ENCODE data around the gene LINC00632.

LINC00632 gene

DNA sequence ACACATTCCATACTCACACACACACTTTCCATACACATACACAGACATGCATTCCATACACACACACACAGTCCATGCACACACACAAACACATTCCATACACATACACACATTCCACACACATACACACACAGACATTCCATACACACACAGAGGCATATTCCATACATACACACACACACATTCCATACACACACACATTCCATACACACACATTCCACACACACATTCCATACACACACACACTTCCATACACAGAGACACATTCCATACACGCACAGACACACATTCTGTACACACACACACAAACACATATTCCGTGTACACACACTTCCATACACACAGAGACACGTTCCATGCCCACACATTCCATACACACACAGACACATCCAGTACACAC lies 14.8 kb downstream of the LINC00632 start:
- Mint-ChIP-seq H3K27me3 (ENCODE audit: low read depth) (no peaks in the 10 kb centered on the region), H3K36me3 (ENCODE audit: low read depth) (no peaks in the 10 kb centered on the region), H3K4me3 (no peak overlapping the region), H3K27ac (no peak overlapping the region), H3K9me3 (no peaks in the 10 kb centered on the region), H3K4me1 (ENCODE audit: low read depth) (no peaks in the 10 kb centered on the region)
- DNase-seq (ENCODE audit: low spot score), result no peak

- no peaks in the 10 kb centered on the region for H3K36me3 Mint-ChIP-seq (ENCODE audit: low read depth)
- no peaks in the 10 kb centered on the region for H3K9me3 Mint-ChIP-seq
- DNase-seq (ENCODE audit: low spot score), result no peak
- H3K27me3 Mint-ChIP-seq (ENCODE audit: low read depth), result no peaks in the 10 kb centered on the region
- H3K4me3 Mint-ChIP-seq, result no peak overlapping the region
- no peaks in the 10 kb centered on the region for H3K4me1 Mint-ChIP-seq (ENCODE audit: low read depth)
- no peak overlapping the region for H3K27ac Mint-ChIP-seq
Observed at GRCh38 chrX:140724736-140725135, 15.2 kb downstream of the LINC00632 start.

DNA sequence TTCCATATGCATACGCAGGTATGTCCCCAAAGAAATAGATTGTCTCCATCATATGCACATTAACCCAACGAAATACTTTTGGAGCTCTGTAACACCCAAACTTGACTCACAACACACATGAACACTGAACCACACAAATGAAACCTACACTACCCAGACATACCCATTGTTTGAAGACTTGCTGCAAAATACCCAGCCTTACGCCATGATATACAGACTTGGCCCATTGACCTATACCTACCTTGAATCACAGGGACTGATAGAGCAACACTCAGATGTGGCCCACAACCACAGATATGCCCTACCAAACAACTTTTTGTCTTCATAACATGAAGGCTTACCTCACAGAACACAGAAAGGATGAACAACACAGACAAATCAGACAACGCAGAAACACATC lies 15.9 kb downstream of the LINC00632 start:
- no peaks in the 10 kb centered on the region for H3K4me1 Mint-ChIP-seq (ENCODE audit: low read depth)
- no peaks in the 10 kb centered on the region for H3K36me3 Mint-ChIP-seq (ENCODE audit: low read depth)
- H3K27me3 Mint-ChIP-seq (ENCODE audit: low read depth), result no peaks in the 10 kb centered on the region
- H3K9me3 Mint-ChIP-seq, result no peaks in the 10 kb centered on the region
- DNase-seq (ENCODE audit: low spot score), result no peak
- no peak overlapping the region for H3K4me3 Mint-ChIP-seq
- H3K27ac Mint-ChIP-seq, result no peak overlapping the region

GRCh38 chrX:140733766-140734342 lies 24.3 kb downstream of the LINC00632 start:
- Mint-ChIP-seq H3K4me1 (ENCODE audit: low read depth) (no peaks in the 10 kb centered on the region), H3K9me3 (no peaks in the 10 kb centered on the region), H3K36me3 (ENCODE audit: low read depth) (no peaks in the 10 kb centered on the region), H3K27me3 (ENCODE audit: low read depth) (no peaks in the 10 kb centered on the region), H3K4me3 (no peak overlapping the region), H3K27ac (no peak overlapping the region)
- no peak for DNase-seq (ENCODE audit: low spot score)

- Mint-ChIP-seq H3K27me3 (ENCODE audit: low read depth) (no peaks in the 10 kb centered on the region), H3K36me3 (ENCODE audit: low read depth) (no peaks in the 10 kb centered on the region), H3K4me3 (no peak overlapping the region), H3K9me3 (no peaks in the 10 kb centered on the region), H3K27ac (no peak overlapping the region), H3K4me1 (ENCODE audit: low read depth) (peaks cover 6% of the 10 kb centered on the region)
- DNase-seq (ENCODE audit: low spot score), result peak; percentile 4
Observed at GRCh38 chrX:140744085-140744484, 34.5 kb downstream of the LINC00632 start.

DNA sequence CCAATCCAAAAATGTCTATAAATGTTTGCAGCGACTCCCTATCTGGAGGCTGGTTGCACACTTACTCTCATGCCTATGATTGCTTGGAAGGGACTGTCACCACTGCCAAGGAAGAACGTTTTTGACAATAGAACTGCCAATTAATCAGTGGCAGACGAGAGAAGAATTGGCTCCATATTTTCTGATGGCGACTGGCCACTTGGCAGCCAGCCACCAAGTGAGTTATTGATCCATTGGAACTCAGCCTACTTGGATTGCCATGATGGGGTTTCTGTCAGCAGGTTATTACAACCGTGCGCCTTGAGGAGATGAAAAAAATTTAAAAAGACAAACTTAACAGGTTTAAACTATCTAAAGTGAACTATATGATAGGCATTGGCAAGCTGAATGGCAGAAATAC lies 47.4 kb downstream of the LINC00632 start:
- no peaks in the 10 kb centered on the region for H3K9me3 Mint-ChIP-seq
- no peak overlapping the region for H3K27ac Mint-ChIP-seq
- H3K4me3 Mint-ChIP-seq, result no peak overlapping the region
- no peaks in the 10 kb centered on the region for H3K27me3 Mint-ChIP-seq (ENCODE audit: low read depth)
- no peak for DNase-seq (ENCODE audit: low spot score)
- no peaks in the 10 kb centered on the region for H3K36me3 Mint-ChIP-seq (ENCODE audit: low read depth)
- H3K4me1 Mint-ChIP-seq (ENCODE audit: low read depth), result no peaks in the 10 kb centered on the region

- H3K27me3 Mint-ChIP-seq (ENCODE audit: low read depth), result peaks cover 15% of the 10 kb centered on the region
- DNase-seq (ENCODE audit: low spot score), result no peak
- H3K27ac Mint-ChIP-seq, result no peak overlapping the region
- no peak overlapping the region for H3K4me3 Mint-ChIP-seq
- peaks cover 4% of the 10 kb centered on the region for H3K4me1 Mint-ChIP-seq (ENCODE audit: low read depth)
- H3K9me3 Mint-ChIP-seq, result no peaks in the 10 kb centered on the region
- H3K36me3 Mint-ChIP-seq (ENCODE audit: low read depth), result no peaks in the 10 kb centered on the region
Observed at GRCh38 chrX:140762061-140762460, 52.5 kb downstream of the LINC00632 start.

DNA sequence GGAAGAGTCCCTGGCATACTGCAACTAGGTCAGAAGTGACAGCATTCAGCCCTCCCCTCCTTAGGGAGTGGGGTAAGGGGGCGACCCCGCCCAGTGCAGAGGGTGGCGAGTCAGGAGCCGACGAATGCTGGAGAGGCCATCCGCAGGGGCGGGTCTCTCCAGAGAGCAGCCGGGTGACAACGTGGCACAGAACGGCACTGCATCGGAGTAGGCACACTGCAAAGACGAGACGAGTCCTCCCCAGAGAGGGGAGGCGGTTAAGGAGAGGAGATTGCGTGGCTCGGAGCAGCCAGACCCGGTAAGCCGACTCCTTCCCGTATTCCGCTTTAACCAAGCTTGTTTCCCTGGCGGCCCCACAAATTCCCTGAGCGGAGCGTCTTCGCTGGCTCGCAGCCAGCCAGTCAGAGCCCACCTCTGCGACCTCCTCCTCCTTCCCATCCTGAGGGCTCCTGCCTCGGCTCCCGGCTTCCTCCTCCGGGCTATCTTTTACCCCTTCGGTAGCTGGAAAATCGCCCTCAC lies 54.9 kb downstream of the LINC00632 start:
- no peaks in the 10 kb centered on the region for H3K36me3 Mint-ChIP-seq (ENCODE audit: low read depth)
- no peak overlapping the region for H3K27ac Mint-ChIP-seq
- peaks cover 4% of the 10 kb centered on the region for H3K4me1 Mint-ChIP-seq (ENCODE audit: low read depth)
- DNase-seq (ENCODE audit: low spot score), result peak; percentile 3
- peaks cover 15% of the 10 kb centered on the region for H3K27me3 Mint-ChIP-seq (ENCODE audit: low read depth)
- no peaks in the 10 kb centered on the region for H3K9me3 Mint-ChIP-seq
- H3K4me3 Mint-ChIP-seq, result peak overlapping the region; percentile 54

DNA sequence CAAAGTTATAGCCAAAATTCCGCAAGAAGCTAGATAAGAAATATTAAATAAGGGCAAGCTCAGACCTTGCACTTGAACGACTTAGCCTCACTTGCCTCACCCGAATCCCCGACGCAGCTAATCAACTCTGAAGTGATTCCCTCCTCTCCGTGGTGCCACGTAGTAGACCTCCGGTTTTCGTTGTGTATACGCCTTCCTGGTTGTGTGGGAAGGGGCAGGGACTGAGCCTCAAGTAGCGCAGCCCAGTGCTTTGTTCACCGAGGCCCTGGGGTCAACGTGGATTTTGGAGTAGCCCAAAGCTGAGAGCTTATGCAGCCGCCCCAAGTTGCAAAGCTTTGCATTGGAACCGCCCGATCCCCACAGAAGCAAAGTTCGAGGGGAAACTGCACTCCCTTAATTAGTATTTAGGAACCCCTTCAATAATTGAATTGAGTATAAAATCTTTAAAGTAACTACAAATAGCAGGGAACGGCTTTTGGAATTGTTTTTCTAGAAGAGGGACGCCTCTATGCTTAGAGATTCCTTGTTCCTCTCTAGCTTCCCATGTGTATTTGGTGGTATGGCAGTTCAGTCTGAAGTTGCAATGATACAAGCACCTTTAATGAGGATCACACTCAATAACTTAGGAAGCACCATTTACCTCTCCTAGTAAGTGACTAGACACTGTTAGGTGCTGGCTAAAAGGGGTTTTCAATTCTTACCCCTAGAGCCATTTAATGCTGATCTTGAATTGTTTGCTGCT lies 55.7 kb downstream of the LINC00632 start:
- Mint-ChIP-seq H3K4me1 (ENCODE audit: low read depth) (peaks cover 4% of the 10 kb centered on the region), H3K27me3 (ENCODE audit: low read depth) (peaks cover 15% of the 10 kb centered on the region), H3K27ac (no peak overlapping the region), H3K4me3 (peak overlapping the region; percentile 54), H3K36me3 (ENCODE audit: low read depth) (no peaks in the 10 kb centered on the region), H3K9me3 (no peaks in the 10 kb centered on the region)
- no peak for DNase-seq (ENCODE audit: low spot score)

DNA sequence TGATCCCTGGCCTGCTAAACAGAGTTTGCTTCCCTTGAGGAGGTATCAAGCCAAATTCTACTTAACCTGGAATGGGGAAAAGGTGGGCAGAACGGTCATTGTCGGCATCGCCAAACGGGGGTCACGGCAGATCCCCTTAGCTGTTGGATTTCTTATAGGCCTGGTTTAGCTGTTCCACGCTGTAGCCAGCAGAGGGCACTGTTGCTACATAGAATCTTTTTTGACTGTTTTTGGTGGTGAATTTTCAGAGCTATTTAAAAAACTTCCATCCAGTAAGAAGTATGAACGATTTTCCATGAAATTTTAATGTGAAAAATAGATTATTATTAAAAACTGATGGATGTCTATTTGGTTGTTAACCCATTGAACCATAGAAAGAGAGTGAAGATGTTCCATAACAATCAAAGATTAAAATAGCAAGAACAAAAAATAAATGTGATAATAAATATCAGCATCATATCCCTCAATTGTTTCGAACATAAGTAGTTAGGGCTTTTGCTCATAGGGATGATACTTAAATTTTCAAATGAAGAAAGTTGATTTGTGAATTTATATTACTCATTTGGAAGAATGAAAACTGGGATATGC lies 56.6 kb downstream of the LINC00632 start:
- Mint-ChIP-seq H3K4me3 (peak overlapping the region; percentile 8), H3K27me3 (ENCODE audit: low read depth) (peaks cover 15% of the 10 kb centered on the region), H3K27ac (no peak overlapping the region), H3K4me1 (ENCODE audit: low read depth) (peaks cover 4% of the 10 kb centered on the region), H3K36me3 (ENCODE audit: low read depth) (no peaks in the 10 kb centered on the region), H3K9me3 (no peaks in the 10 kb centered on the region)
- no peak for DNase-seq (ENCODE audit: low spot score)

GRCh38 chrX:140767646-140768045 lies 58.1 kb downstream of the LINC00632 start:
- Mint-ChIP-seq H3K27me3 (ENCODE audit: low read depth) (peaks cover 15% of the 10 kb centered on the region), H3K9me3 (no peaks in the 10 kb centered on the region), H3K27ac (no peak overlapping the region), H3K36me3 (ENCODE audit: low read depth) (no peaks in the 10 kb centered on the region), H3K4me1 (ENCODE audit: low read depth) (peaks cover 4% of the 10 kb centered on the region), H3K4me3 (no peak overlapping the region)
- no peak for DNase-seq (ENCODE audit: low spot score)

- DNase-seq (ENCODE audit: low spot score), result no peak
- Mint-ChIP-seq H3K4me1 (ENCODE audit: low read depth) (no peaks in the 10 kb centered on the region), H3K27ac (no peak overlapping the region), H3K4me3 (no peak overlapping the region), H3K9me3 (no peaks in the 10 kb centered on the region), H3K36me3 (ENCODE audit: low read depth) (no peaks in the 10 kb centered on the region), H3K27me3 (ENCODE audit: low read depth) (no peaks in the 10 kb centered on the region)
Observed at GRCh38 chrX:140775211-140775610, 65.7 kb downstream of the LINC00632 start.

DNA sequence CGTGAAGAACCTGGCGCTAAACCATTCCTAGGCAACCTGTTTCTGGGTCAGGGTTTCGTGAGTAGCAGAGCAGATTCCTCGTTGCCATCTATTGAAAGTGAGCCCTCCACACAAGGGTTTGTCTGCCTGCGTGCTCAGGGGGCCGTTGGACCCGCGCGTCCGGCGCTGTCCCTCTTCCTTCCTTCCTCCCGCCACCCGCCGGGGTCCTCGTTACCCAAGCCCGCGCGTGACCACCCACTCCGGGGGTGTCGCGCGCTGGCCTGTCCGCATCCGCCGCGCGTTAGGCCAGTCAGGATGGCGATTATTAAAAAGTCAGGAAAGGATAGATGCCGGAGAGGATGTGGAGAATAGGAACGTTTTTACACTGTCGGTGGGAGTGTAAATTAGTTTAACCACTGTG lies 66.8 kb downstream of the LINC00632 start:
- H3K36me3 Mint-ChIP-seq (ENCODE audit: low read depth), result no peaks in the 10 kb centered on the region
- no peaks in the 10 kb centered on the region for H3K4me1 Mint-ChIP-seq (ENCODE audit: low read depth)

DNA sequence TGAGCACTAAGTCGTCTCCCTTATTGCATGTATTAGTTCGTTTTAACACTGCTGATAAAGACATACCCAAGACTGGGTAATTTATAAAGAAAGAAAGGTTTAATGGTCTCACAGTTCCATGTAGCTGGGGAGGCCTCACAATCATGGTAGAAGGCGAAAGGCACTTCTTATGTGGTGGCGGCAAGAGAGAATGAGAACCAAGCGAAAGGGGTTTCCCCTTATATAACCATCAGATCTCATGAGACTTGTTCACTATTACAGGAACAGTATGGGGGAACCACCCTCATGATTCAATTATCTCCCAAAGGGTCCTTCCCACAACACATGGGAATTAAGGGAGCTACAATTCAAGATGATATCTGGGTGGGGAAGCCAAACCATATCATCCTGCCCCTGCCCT lies 85.1 kb downstream of the LINC00632 start:
- no peaks in the 10 kb centered on the region for H3K9me3 Mint-ChIP-seq
- H3K27ac Mint-ChIP-seq, result no peak overlapping the region
- DNase-seq (ENCODE audit: low spot score), result no peak

More for the DNA sequence above, 66.8 kb downstream of the LINC00632 start:
- no peak for DNase-seq (ENCODE audit: low spot score)
- no peak overlapping the region for H3K27ac Mint-ChIP-seq
- H3K4me3 Mint-ChIP-seq, result no peak overlapping the region
- H3K9me3 Mint-ChIP-seq, result no peaks in the 10 kb centered on the region
- H3K27me3 Mint-ChIP-seq (ENCODE audit: low read depth), result no peaks in the 10 kb centered on the region

More for the DNA sequence above, 85.1 kb downstream of the LINC00632 start:
- Mint-ChIP-seq H3K27me3 (ENCODE audit: low read depth) (no peaks in the 10 kb centered on the region), H3K4me1 (ENCODE audit: low read depth) (no peaks in the 10 kb centered on the region), H3K4me3 (no peak overlapping the region), H3K36me3 (ENCODE audit: low read depth) (no peaks in the 10 kb centered on the region)
